Fibroblast of villous mesenchyme (primary cell): ENCODE data around the gene PRICKLE4. TPM values are rescaled to one million over a fixed set of nuclear protein-coding genes. Genes with fewer than 3 reads are reported as not detected.

Experiments used
- DNase-seq: peaks from one replicate; pipeline ENCODE4 v3.0.0-alpha.2; 2010; ENCODE audit warnings: low read depth
- H3K4me3 ChIP-seq: 2 replicates; pipeline ENCODE4 v1.5.1; 2011; ENCODE audit warnings: low read depth, mild to moderate bottlenecking, low read length
- CTCF ChIP-seq: IDR thresholded peaks from 2 replicates; pipeline ENCODE4 v1.5.1; 2012; ENCODE audit warnings: low read depth, mild to moderate bottlenecking, low read length; ENCODE audit not compliant: insufficient read depth
- total RNA-seq: library from RNA; depleted of rRNA; stranded (reverse); fragments of >200 nt; gene quantifications from 2 replicates; pipeline ENCODE4 v1.2.3, GENCODE V29; 2012

The PRICKLE4 gene
- total RNA-seq: 0.64 and 0.86 TPM in 2 replicates

DNA sequence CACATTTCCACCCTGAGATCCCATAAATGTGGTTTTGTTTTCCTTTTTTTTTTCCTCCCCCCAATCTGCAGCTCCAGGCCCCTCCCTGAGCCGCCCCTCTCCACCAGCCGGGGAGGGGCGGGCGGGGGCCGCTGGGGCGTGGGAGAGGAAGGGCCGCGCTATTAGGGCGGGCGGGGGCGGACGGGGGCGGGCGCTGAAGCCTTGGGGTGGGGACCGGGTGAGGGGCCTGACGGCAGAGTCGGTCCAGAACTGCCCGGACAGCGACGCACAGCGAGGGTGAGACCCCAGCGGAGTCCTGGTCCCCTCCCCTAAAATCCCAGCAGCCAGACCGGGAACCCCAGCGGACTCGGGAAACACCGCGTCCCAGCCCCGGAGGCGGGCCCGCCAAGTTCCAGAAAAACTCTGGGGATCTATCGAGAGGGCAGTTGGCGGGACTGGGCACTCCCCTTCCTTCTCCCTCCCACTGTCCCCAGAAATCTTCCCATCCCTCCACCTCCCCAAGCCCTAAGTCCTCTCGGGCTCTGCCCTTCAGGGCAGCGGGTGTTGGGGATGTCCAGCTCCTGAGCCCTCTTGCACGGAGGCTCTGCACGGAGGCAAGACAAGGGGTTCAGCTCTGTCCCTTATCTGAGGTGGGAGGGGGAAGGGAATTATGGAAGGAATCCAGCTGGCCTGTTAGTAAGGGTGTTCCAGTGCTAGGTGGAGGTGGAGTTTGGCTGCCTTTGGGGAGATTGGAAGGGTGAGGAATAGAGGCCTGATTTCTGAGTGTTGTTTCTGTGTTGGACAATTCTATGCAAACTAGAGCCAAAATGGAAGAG lies at the start of gene PRICKLE4:
Gene PRICKLE4, plus strand, starts transcription at position 232 of the 815 bp plus-strand sequence. CDS start 2,692 bp downstream, outside the sequence.
- peak within 1 kb of the TSS; percentile 78 for H3K4me3 ChIP-seq
- DNase-seq: peak; percentile 16
- no peak for TF ChIP-seq CTCF

- no peak for TF ChIP-seq CTCF
- no peak overlapping the region for H3K4me3 ChIP-seq
- DNase-seq: no peak
Measured at GRCh38 chr6:41731561-41732086, 49.0 kb upstream of the PRICKLE4 start.

GRCh38 chr6:41732149-41732548 lies 48.4 kb upstream of the PRICKLE4 start:
- H3K4me3 ChIP-seq: no peak overlapping the region
- no peak for DNase-seq
- TF ChIP-seq CTCF: no peak

GRCh38 chr6:41732591-41733359 lies 47.8 kb upstream of the PRICKLE4 start:
- H3K4me3 ChIP-seq: peak overlapping the region; percentile 76
- peak; percentile 18 for DNase-seq
- TF ChIP-seq CTCF: no peak

DNA sequence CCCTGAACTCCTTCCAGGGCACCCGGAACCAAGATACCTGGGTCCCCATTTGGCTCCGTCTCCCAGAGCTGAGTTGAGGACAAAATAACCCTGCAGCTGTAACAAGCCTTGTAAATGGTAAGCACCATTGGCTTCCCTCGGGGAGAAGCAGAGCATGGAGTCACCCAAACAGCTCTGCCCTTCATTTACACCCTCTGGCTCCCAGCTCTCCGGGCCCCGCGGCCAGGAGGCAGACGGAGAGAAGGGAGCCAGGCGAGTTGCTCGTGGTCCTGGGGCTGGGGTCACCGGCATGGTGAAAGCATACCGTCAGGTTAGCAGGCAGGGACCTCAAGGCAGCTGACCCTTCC lies 47.2 kb upstream of the PRICKLE4 start:
- peak overlapping the region; percentile 76 for H3K4me3 ChIP-seq
- no peak for DNase-seq
- no peak for TF ChIP-seq CTCF

DNA sequence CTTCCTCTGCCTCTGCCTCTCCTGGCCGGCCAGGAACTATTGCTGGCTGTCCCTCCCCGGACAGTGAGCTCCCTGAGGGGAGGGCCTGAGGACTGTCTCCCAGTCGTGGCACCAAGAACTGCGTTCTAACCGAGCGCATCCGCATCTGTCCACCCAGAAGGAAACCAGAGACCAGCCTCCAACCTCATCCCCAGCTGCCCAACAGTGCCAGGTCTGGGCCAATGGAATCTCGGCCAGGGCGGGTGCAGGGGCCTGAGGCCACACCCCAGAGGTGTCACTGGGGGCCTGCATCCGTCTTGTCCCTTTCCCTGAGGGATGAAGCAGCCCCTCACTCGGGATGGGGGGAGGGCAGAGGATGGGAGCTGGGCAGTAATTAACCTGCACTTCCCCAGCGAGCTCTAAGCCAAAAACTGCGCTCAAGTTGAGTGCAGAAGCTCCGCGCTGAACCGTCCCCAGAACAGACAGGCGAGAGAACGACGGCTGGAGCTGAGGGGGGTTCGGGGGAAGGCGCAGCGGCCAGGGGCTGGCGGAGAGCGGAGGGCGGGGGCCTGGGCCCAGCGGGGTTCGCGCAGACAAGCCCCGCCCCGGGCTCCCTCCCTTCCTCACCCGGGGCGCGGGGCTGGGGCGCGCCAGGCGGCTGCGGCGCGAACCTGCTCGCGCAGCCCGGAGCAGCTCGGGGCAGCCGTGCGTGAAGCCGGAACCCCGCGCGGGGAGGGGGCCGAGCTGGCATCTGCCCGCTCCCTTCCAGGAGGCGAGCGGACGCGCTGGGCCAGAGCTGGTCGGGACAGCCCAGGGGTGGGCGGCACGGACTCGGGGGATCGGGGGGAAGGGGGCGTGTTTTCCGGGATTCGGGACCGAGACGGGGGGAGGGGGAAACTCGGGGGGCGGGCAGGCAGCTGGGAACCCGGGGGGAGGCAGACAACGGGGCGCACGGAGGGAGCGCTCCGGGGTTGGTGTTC lies 46.6 kb upstream of the PRICKLE4 start:
- no peak for TF ChIP-seq CTCF
- DNase-seq: peak; percentile 82
- peak overlapping the region; percentile 76 for H3K4me3 ChIP-seq
